Transverse colon (tissue), 4 donors: ENCODE data around the gene SNORC. TPM values are rescaled to one million over a fixed set of nuclear protein-coding genes. Genes with fewer than 3 reads are reported as not detected.

ENCODE experiments used
- DNase-seq: peaks from one replicate; pipeline ENCODE4 v3.0.0-alpha.2; 2019
- H3K27ac ChIP-seq, 4 donors: fragments of 200-600 bp; sonication (generic); 2 replicates each; pipeline ENCODE4 v1.5.1; 2016 to 2018; ENCODE audit warnings: inconsistent platforms in 4 of 4
- H3K27me3 ChIP-seq: fragments of 200-600 bp; sonication (generic); 2 replicates; pipeline ENCODE4 v1.5.1; 2017; ENCODE audit warnings: inconsistent platforms
- H3K36me3 ChIP-seq, 4 donors: fragments of 200-600 bp; sonication (generic); 2 replicates each; pipeline ENCODE4 v1.5.1; 2017 to 2019; ENCODE audit warnings: inconsistent platforms in 4 of 4
- H3K4me1 ChIP-seq, 4 donors: fragments of 200-600 bp; sonication (generic); 2 replicates each; pipeline ENCODE4 v1.5.1; 2017 to 2020; ENCODE audit warnings: inconsistent platforms in 4 of 4
- H3K4me3 ChIP-seq, 4 donors: fragments of 200-600 bp; sonication (generic); 1 replicate in 1 of 4; 2 replicates in 3 of 4; pipeline versions ENCODE4 v1.5.1 to v1.6.1; 2017 to 2019; ENCODE audit warnings: inconsistent platforms in 4 of 4
- H3K9me3 ChIP-seq, 2 donors: fragments of 200-600 bp; sonication (generic); 2 replicates each; pipeline ENCODE4 v1.5.1; 2017 to 2019; ENCODE audit warnings: inconsistent platforms in 2 of 2
- EP300 ChIP-seq: sonication (generic); formaldehyde crosslinking; IDR thresholded peaks from one replicate; pipeline ENCODE4 v1.6.1; 2017; ENCODE audit warnings: antibody characterized with exemption, low read depth
- POLR2A ChIP-seq: fragments of 450-650 bp; IDR thresholded peaks from one replicate; pipeline ENCODE4 v1.6.1; 2016; ENCODE audit warnings: antibody characterized with exemption, mild to moderate bottlenecking, moderate library complexity
- POLR2AphosphoS5 ChIP-seq, 3 donors: sonication (generic); formaldehyde crosslinking; IDR thresholded peaks; one replicate each; pipeline ENCODE4 v1.6.1; 2016; ENCODE audit warnings: antibody characterized with exemption in 3 of 3
- WGBS, 2 donors: methylation state at CpG; one replicate each; pipeline ENCODE4 v1.1.5; 2018; ENCODE audit warnings: low coverage in 1 of 2; 5-methylcytosine and 5-hydroxymethylcytosine counted together
- in situ Hi-C, 4 donors: fragments of 200-750 bp; cut with MboI; loops; one replicate each; pipeline versions ENCODE4 v1.15.0 to v1.15.1; 2017; ENCODE audit warnings: low sequenced_read_pairs in 3 of 4, low pct_ligation_motif_present in 1 of 4, low pct_unique_long_range_greater_than_20kb in 1 of 4
- intact Hi-C: fragments of 100-400 bp; cut with DNase I; formaldehyde crosslinking; loops from one replicate; pipeline ENCODE4 v1.15.1; 2023; ENCODE audit warnings: low total_unique reads
- total RNA-seq, 4 donors: library from RNA; depleted of rRNA; stranded (reverse); fragments of >200 nt; gene quantifications; one replicate each; pipeline ENCODE4 v1.1.0, GENCODE V29; 2016
- TF ChIP-seq, protein P1 (sequence below), 5 experiments: fragments of 200-600 bp in 3 of 5; fragments of 450-650 bp in 2 of 5; sonication (generic) in 3 of 5; IDR thresholded peaks; 1 replicate in 2 of 5; 2 replicates in 3 of 5; pipeline ENCODE4 v1.5.1; 2016 to 2017; ENCODE audit warnings: antibody characterized with exemption in 5 of 5, inconsistent platforms in 3 of 5, mild to moderate bottlenecking in 2 of 5, moderate library complexity in 1 of 5

SNORC gene
- total RNA-seq, 4 donors from 2014 or later: 13.9 to 45.6 (median 17.2) TPM

DNA sequence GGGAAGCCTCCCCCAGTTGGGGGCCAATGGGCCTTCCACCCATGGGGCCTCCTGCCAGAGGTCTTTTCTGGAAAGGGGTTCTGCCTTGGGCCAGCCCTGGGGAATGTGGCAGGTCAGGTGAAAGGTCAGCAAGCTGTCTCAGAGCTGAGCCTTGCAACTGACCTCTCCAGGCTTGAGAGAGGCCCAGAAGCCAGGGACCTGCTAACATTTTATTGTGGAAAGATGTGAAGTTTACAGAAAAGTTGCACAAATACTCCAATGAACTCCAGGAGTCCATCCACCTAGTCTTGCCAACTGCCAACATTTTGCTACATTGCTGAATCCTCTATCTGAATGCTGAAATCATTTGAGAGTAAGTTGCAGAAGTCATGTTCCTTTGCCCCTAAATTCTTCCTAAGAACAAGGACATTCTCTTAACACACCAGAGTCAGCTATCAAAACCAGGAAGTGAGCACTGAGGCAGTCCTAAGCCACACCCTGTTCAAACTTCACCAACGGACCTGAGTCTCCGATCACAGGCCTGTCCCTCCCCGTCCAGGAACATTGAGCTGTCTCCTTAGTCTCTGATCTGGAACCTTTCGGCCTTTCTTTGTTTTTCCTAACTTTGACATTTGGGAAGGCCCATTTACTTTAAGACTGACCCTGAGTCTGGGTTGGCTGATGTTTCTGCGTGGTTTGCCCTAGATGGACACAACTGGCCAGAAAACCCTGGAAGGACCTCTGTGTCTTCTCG is 4.0 kb downstream of the SNORC start:
- in situ Hi-C loops (loop anchor here in 3 of 4 donors (25.0 kb wide), 2 partner anchors 163 to 388 kb away; partner anchors contain the start of genes ATG16L1 (in 3 of the 3) and NEU2 (in 1 of the 3)), intact Hi-C loops (no loop called here)
- WGBS, 2 donors: 53% methylated on average over 6 of the region's 6 CpGs; no CpG with 5 or more reads in 1 of the 2 donors

DNA sequence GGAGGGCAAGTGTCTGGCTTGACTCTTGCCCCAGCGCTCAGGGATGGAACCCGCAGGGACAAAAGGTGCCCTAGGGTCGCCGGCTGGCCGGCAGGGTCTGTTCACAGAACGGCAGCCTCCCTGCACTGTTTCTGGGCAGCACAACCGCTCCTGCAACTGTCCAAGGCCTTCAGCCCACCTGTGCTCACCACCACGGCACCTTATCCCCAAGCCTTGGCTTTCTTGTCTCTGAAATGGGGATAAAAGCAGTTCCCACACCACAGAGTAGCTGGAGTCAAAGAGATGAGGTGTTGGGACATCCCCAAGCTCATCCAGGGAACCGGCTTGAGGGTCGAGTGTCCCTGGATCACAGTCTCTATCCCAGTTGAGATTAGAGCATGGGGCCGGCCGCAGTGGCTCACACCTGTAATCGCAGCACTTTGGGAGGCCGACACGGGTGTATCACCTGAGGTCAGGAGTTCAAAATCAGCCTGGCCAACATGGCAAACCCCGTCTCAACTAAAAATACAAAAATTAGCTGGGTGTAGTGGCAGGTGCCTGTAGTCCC is 4.7 kb downstream of the SNORC start:
- Histone ChIP-seq H3K36me3 (no peaks in the 10 kb centered on the region), H3K4me1 (peaks cover 16 to 40% (median 24%) of the 10 kb centered on the region in 4 donors), H3K9me3 (no peaks in the 10 kb centered on the region), H3K4me3 (no peak overlapping the region), H3K27ac (peak overlapping the region; percentile 85 to 93 (median 90)), H3K27me3 (peaks cover 27% of the 10 kb centered on the region)
- no peak for DNase-seq
- intact Hi-C loops (no loop called here), in situ Hi-C loops (loop anchor here in 3 of 4 donors (25.0 kb wide), 2 partner anchors 163 to 388 kb away; partner anchors contain the start of genes ATG16L1 (in 3 of the 3) and NEU2 (in 1 of the 3))
- 80 to 88% methylated on average over 4 to 16 of the region's 16 CpGs for WGBS, 2 donors
- no peak for TF ChIP-seq POLR2AphosphoS5 (IDR thresholded peaks at IDR 0.05)

More for the DNA sequence above, 4.0 kb downstream of the SNORC start:
- peak; percentile 86 for DNase-seq
- H3K4me1 ChIP-seq: peaks cover 16 to 40% (median 24%) of the 10 kb centered on the region in 4 donors
- no peaks in the 10 kb centered on the region for H3K9me3 ChIP-seq
- TF ChIP-seq POLR2AphosphoS5 (IDR thresholded peaks at IDR 0.05): peak; percentile 17 to 74 (median 71)
- TF ChIP-seq EP300: peak; percentile 93
- TF ChIP-seq, protein P1, sequence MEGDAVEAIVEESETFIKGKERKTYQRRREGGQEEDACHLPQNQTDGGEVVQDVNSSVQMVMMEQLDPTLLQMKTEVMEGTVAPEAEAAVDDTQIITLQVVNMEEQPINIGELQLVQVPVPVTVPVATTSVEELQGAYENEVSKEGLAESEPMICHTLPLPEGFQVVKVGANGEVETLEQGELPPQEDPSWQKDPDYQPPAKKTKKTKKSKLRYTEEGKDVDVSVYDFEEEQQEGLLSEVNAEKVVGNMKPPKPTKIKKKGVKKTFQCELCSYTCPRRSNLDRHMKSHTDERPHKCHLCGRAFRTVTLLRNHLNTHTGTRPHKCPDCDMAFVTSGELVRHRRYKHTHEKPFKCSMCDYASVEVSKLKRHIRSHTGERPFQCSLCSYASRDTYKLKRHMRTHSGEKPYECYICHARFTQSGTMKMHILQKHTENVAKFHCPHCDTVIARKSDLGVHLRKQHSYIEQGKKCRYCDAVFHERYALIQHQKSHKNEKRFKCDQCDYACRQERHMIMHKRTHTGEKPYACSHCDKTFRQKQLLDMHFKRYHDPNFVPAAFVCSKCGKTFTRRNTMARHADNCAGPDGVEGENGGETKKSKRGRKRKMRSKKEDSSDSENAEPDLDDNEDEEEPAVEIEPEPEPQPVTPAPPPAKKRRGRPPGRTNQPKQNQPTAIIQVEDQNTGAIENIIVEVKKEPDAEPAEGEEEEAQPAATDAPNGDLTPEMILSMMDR (IDR thresholded peaks at IDR 0.05): no peak
- TF ChIP-seq POLR2A: peak; percentile 45
- no peak overlapping the region for H3K4me3 ChIP-seq
- peak overlapping the region; percentile 85 to 93 (median 90) for H3K27ac ChIP-seq
- H3K27me3 ChIP-seq: peaks cover 27% of the 10 kb centered on the region
- H3K36me3 ChIP-seq: no peaks in the 10 kb centered on the region

DNA sequence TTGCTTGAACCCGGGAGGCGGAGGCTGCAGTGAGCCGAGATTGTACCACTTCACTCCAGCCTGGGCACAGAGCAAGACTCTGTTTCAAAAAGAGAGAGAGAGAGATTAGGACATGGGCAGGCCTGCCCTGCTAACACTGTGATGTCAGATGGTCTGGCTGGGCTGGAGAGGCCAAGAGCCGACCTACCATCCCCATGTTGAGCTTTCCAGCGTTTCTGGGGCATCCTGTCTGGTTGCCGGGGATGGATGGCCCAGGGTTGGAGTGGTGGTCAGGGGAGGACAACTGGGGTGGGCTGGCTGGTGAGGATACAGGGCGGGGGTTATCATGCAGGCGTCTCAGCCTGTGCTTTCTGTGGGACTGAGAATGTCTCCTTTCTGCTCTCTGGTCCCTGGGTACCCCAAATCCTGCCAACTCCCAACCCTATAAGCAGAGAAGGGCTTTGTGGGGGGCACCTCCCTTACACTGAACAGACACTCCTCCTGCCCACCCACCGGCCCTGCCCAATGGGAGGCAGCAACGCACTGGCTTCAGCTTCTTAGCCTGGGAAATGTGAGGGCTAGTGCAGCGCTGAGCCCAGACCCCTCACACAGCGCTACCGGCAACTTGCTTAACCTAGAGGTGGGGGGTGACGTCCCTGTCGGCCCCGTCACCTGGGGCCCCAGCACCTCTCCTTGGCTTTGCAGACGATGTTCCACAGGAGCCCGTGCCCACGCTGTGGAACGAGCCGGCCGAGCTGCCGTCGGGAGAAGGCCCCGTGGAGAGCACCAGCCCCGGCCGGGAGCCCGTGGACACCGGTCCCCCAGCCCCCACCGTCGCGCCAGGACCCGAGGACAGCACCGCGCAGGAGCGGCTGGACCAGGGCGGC is 5.4 kb downstream of the SNORC start:
- intact Hi-C loops: no loop called here
- Histone ChIP-seq H3K9me3 (no peaks in the 10 kb centered on the region), H3K4me3 (peak overlapping the region; percentile 31 to 62 (median 50)), H3K4me1 (peaks cover 16 to 40% (median 24%) of the 10 kb centered on the region in 4 donors), H3K27ac (peak overlapping the region; percentile 85 to 93 (median 90)), H3K27me3 (peaks cover 27% of the 10 kb centered on the region), H3K36me3 (no peaks in the 10 kb centered on the region)
- WGBS, 2 donors: 18 to 89% methylated on average over 3 to 33 of the region's 37 CpGs
- in situ Hi-C loops: no loop called here
- DNase-seq: peak; percentile 45
- TF ChIP-seq, protein P1 (IDR thresholded peaks at IDR 0.05): no peak
- TF ChIP-seq POLR2AphosphoS5 (IDR thresholded peaks at IDR 0.05) (peak in 1 of 3 donors; percentile 14), POLR2A (no peak)

DNA sequence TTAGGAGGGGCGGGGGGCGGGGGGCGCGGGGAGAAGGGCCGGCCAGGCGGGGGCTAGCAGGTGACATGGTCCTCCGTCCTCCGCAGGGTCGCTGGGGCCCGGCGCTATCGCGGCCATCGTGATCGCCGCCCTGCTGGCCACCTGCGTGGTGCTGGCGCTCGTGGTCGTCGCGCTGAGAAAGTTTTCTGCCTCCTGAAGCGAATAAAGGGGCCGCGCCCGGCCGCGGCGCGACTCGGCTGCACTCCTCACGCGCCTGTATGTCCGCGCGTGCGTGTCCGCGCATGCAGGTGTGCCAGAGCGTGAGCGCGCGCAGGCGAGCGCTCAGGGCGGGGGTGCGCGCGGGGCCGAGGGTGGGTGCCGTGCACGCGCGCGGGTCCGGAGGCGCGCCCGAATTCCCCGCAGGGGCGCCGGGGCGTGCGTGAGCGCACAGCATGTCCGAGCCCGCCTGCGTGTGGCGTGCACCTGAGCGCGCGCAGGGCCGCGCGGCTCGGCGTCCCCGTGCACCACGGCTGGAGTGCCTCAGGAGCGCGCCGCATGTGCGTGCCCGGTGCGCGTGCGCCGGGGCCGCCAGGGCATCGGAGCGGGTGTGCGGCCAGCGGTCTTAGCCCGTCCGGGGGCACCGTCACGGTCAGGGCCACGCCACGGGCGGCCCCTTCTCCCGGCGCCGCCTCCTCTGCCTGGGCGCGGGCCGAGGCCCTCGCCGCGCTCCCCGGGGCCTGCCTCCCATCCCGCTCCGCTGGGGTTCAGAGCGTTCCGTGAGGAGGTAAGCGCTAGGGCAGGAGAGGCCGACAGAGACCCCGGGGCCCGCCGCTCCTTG is 6.3 kb downstream of the SNORC start:
- DNase-seq: peak; percentile 59

More for the DNA sequence above, 6.3 kb downstream of the SNORC start:
- peak overlapping the region; percentile 85 to 93 (median 90) for H3K27ac ChIP-seq
- TF ChIP-seq, protein P1 (IDR thresholded peaks at IDR 0.05): peak in 1 of 5 experiments; percentile 11
- TF ChIP-seq POLR2AphosphoS5 (IDR thresholded peaks at IDR 0.05) (peak; percentile 26 to 75 (median 63)), POLR2A (peak; percentile 64), EP300 (no peak)
- peaks cover 16 to 40% (median 24%) of the 10 kb centered on the region in 4 donors for H3K4me1 ChIP-seq
- 1% methylated on average over 103 of the region's 119 CpGs; no CpG with 5 or more reads in 1 of the 2 donors for WGBS, 2 donors
- H3K4me3 ChIP-seq: peak overlapping the region; percentile 31 to 62 (median 50)
- in situ Hi-C loops: no loop called here
- no peaks in the 10 kb centered on the region for H3K36me3 ChIP-seq
- intact Hi-C loops: no loop called here
- no peaks in the 10 kb centered on the region for H3K9me3 ChIP-seq
- H3K27me3 ChIP-seq: peaks cover 27% of the 10 kb centered on the region
